Measurements from ENCODE around the gene HIPK3.
"Not testable (repeated sequence)": the region's sequence is repeated elsewhere in the genome, so short reads cannot be mapped to it uniquely, and the experiment has no call there.

HIPK3 gene

GRCh38 chr11:33366918-33367317, 109.7 kb downstream of the HIPK3 start:
- DNase-seq, result no peak

DNA sequence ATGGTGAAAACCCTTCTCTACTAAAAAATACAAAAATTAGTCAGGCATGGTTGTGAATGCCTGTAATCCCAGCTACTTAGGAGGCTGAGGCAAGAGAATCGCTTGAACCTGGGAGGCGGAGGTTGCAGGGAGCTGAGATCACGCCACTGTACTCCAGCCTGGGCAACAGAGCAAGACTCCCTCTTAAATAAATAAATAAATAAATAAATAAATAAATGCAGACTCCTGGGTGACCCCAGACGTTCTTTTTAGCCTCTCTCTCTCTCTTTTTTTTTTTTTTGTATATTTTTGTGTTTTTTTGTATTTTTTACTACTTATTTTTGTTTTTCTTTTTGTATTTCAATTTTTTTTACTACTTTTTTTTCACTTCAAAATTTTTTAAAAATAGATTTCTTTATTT, 111.3 kb downstream of the HIPK3 start:
- DNase-seq, result not testable (repeated sequence)

- DNase-seq, result no peak
These were observed 111.8 kb downstream of the HIPK3 start for GRCh38 chr11:33368931-33369330.

DNA sequence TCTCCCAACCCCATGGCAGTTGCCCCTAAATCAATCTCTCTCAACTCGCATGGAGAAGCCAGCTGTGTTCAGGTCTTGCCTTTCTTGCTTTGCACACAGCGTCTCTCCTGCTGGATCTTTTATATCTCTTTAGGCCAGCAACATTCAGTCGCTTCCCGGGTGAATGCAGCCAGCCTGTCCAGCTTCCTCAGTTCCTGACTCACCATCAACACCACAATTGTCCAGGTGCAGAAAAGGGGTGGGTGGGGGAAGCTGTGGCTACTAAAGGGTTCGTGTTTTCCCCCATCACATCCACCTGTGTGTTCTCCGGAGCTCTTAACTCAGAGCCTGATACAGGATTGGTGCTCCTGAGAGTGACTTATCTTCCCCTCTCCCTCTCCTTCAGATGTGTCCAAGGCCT, 116.5 kb downstream of the HIPK3 start:
- no peak for DNase-seq

GRCh38 chr11:33375236-33375635, 118.1 kb downstream of the HIPK3 start:
- no peak for DNase-seq

DNA sequence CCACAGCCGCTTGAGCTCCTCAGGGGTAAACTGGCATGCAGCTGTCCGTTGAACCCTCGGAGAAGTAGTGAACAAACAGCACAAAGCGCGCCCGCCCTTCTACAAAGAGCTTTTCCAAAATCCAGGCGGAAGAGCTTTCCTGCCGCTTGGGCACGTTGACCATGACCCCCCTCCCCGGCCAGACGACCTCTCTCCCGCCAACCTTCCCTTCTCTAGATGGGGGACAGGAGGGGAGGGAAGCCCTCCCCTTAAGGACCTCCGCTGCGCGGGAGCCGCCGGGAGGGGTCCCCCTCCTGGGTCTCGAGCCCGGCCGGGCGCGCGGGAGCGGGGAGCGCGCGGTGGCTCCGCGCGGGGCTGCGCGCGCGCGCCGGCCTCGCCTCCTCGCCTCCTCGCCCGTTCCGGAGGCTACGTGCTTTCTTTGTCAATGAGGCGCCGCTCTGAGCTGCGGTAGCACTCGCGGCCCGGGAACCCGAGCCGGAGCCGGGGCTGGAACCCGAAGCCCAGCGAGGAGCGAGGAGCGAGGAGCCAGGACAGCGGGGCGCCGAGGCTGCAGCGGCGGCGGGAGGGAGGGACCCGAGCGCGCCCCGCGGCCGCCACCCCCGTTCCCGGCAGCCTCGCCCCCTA, 118.6 kb downstream of the HIPK3 start, which contains the start of gene KIAA1549L:
KIAA1549L (plus strand) TSS at position 421 of the 624 bp plus-strand sequence.
- DNase-seq, result peak; percentile 20 to 54

GRCh38 chr11:33376331-33377310, 119.4 kb downstream of the HIPK3 start:
- peak in 1 of 2 experiments; percentile 53 for DNase-seq

DNA sequence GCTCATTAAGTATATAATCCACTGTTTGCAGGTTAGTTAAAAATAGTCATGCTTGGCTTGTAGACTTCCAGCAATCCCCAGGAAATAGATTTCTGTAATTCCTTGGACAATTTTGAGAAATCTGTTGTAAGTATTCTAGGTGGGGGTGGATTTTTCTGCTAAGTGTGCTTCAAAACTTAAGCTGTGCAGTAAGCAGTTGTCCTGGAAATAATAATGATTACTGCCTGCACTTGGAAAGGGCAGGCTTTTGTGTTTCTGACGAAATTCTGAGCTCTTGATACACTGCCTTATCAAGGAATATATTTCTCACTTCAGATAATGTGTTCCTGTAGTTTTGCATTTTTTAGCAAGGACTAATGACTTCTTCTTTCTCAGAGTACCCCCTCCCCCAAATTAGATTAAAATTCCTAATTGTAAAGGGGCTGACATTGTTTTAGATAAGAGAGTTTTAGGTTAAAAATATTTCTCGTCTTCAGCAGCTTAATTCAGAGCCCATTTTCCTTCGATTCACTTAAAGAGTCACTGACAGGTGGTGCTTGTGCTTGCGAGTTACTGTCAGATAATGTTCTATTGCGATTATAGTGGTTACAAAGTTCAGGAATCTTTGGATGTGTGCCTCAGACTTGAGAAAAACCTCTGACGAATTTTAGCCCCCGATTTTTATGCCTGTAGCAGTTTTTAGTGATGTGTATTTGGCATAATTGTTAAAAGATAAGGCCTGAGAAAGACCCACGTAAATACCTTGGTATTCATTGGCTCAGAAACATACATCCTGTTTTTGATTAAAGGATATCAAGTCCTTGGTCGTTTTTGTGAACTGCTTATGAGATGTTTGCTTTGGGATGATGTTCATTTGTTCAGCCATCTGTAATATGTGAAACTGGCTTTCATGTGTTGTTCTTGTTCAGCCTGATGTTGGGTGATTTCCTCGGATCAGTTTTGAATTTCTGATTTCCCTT, 120.5 kb downstream of the HIPK3 start:
- no peak for DNase-seq

DNA sequence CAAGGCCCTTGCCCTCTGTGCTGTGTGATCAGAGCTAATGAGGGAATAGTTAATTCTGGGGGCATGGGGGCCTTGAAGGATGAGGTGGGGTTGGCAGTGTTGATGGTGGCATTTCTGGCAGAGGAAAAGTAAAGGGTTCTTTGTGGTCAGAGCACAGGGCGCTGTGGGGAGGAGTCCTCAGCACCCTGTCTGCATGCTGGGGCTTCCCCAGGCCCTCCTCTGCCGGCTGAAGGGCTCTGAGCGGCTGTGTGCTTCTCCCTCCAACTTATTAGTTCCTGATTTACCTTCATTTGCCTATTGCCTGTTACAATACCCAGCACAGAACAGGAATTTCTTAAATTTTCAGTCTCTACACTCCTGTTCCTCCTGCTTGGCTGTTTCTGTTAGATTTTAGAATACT, 122.8 kb downstream of the HIPK3 start:
- no peak for DNase-seq

- DNase-seq, result no peak
These were observed 126.1 kb downstream of the HIPK3 start for GRCh38 chr11:33383075-33383919.

GRCh38 chr11:33383920-33384209, 126.7 kb downstream of the HIPK3 start:
- DNase-seq, result no peak

DNA sequence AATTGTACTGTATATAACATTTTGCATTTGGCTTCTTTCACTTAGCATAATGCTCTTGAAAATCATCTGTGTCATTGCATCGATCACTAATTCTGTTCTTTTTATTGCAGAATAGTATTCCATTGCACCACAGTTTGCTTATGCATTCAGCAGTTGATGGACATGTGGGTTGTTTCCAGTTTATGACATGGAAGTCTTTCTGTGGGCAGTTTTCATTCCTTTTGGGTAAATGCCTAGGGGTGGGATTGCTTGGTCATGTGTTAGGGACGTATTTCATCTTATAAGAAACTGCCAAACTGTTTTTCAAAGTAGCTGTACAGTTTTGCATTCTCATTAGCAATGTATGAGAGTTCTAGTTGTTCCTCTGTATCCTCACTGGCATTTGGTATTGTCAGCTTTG, 127.0 kb downstream of the HIPK3 start:
- DNase-seq, result no peak

DNA sequence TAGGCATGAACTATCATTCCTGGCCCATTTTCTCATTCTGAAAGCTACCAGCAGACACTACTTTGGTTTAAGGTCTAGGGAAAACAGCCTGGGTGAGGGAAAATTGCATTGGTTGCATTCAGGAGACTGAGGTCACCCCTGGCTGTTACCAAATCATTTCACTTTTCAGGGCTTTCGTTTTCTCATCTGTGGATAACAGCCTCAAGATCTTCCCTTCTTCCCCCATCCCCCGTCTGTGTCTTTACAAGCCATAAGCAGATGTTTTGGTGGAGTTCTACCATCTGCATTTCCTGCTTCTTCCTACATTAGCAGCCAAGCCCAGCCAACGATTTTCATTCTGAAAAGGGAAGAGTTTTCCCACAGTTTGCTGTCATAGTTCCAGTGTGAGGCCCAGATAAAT, 130.4 kb downstream of the HIPK3 start:
- DNase-seq, result peak in 1 of 2 experiments; percentile 12

DNA sequence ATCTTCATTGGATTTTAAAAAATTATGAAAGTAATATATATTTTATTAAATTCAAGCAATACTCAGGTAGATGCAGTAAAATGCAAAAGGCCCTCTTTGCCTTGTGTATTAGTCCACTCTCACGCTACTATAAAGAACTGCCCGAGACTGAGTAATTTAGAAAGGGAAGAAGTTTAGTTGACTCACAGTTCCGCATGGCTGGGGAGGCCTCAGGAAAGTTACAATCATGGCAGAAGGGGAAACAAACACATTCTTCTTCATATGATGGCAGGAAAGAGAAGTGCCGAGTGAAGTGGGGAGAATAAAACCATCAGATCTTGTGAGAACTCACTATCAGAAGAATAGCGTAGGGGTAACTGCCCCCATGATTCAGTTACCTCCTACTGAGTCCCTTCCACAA, 130.8 kb downstream of the HIPK3 start:
- no peak for DNase-seq

GRCh38 chr11:33388793-33389525, 131.8 kb downstream of the HIPK3 start:
- DNase-seq, result no peak

GRCh38 chr11:33389635-33390034, 132.5 kb downstream of the HIPK3 start:
- no peak for DNase-seq

DNA sequence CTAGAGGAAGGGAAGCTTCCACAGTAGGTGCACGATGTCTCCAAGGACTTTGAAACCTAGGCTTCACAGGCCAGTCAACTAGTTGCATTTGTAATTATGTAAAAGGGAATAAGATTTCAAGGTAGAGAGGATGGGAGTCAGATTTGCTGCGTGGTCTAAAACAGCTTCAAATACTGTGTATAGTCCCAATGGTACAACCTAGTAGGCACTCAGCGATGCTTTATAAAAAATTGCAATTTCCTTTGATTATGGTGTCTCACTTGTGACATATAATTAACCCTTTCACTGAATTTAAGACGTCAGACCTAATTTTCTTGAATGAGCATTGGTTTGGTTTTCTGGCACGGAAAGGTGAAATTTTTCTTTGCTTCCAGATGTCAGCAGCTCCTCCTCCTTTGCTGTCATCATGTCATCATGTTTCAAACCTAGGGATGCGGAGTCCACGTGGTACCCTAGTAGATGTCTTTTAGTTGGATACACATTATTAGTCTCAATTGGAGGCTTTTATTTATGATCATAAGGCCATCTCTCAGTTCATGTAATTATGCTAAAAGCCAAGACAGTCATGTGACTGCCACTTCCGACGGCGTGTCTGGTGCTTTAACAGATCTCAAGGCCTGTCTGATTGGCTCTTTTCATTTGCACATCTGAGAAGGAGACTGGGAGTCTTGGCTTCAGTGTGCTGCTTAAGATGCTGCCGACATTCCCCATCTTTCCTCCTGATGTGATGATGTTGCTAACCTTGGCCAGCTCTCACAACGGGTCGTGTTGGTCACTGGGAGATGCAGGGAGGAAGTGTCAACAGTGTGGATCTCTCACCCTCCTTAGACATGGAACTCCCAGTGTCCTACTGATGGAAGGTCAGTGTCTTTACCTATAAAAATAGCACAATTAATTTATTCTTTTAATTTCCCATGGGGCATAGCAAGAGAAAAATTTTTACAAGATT, 134.0 kb downstream of the HIPK3 start:
- DNase-seq, result no peak

DNA sequence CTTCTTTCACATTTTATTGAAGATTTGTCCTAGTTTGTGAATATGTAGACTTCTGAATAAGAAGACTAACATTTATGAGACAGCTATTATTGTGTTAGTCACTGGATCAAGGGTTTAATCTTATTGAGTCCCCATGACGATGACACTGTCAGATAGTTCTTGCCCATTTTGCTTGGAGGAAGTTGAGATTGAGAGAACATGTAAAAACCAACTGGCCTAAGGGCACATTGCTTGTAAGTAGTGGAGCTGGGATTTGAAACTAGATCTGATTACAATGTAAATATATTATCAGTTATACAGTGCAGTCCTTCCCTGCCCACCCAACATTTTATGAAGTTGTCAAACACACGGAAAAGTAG, 134.7 kb downstream of the HIPK3 start:
- DNase-seq, result no peak

GRCh38 chr11:33394431-33395109, 137.4 kb downstream of the HIPK3 start:
- no peak for DNase-seq

GRCh38 chr11:33396361-33396760, 139.2 kb downstream of the HIPK3 start:
- no peak for DNase-seq

All from NCI-H446 (cell line).